ENCODE results near the gene TP53AIP1. TPM values are rescaled to one million over a fixed set of nuclear protein-coding genes. Genes with fewer than 3 reads are reported as not detected.

TP53AIP1 gene
- total RNA-seq (2021), result 2.1 and 2.3 TPM in 2 replicates
- Bru-seq, nascent RNA, result percentile 51 among the genes with signal in this experiment
- BruChase-seq, experiment 1, labeled RNA remaining after a 2-hour chase, result percentile 65 among the genes with signal in this experiment
- BruChase-seq, experiment 2, labeled RNA remaining after a 6-hour chase, result percentile 73 among the genes with signal in this experiment
- long read RNA-seq, partial matches to known transcripts, result 1 of 3 reads
- long read RNA-seq, other reads (novel, unspliced or antisense), result 2 of 3 reads

- intact Hi-C loops (cut with micrococcal nuclease; ENCODE audit: unreplicated experiment), result no loop called here
- BruUV-seq (replicated peaks), result no TSS peak
- no peaks in the 10 kb centered on the region for H3K9me3 ChIP-seq (ENCODE audit: low read depth, low read length, poor library complexity, severe bottlenecking)
- POLR2A ChIA-PET (ENCODE audit: low non-redundant PET), result no interaction called here
- DNase-seq (ENCODE audit: low spot score), result no peak
- H3K27me3 ChIP-seq (replicated peaks; ENCODE audit: insufficient read depth, low read depth, low read length, poor library complexity), result no peaks in the 10 kb centered on the region
- no peak for TF ChIP-seq CTCF (conservative IDR thresholded peaks at IDR 0.05; ENCODE audit: low read depth, low read length)
- TF ChIP-seq EZH2 (IDR thresholded peaks at IDR 0.05; ENCODE audit: borderline replicate concordance, low read depth, low read length, poor library complexity, severe bottlenecking), result no peak
- no peak within 1 kb of the TSS for H3K27ac ChIP-seq (ENCODE audit: low read depth, low read length, poor library complexity, severe bottlenecking)
- no peak within 1 kb of the TSS for H3K4me3 ChIP-seq (ENCODE audit: low read depth, low read length, poor library complexity, severe bottlenecking)
- CTCF ChIA-PET, result interaction anchor here (1.0 kb wide), 1 partner anchor 13 kb away, joined by 16 read pairs; no protein-coding TSS in a partner anchor
- no peaks in the 10 kb centered on the region for H3K4me1 ChIP-seq (ENCODE audit: insufficient read depth, low read length, poor library complexity, severe bottlenecking)
- H3K36me3 ChIP-seq (ENCODE audit: insufficient read depth, low read length, poor library complexity, severe bottlenecking), result no peaks in the 10 kb centered on the region
Observed at GRCh38 chr11:128942817-128943427, at the start of gene TP53AIP1. TSS of gene TP53AIP1 (minus strand) at chr11:128942871. CDS start at chr11:128937818, 5,053 bp downstream.

- TF ChIP-seq CTCF (conservative IDR thresholded peaks at IDR 0.05; ENCODE audit: low read depth, low read length), result no peak
- TF ChIP-seq EZH2 (IDR thresholded peaks at IDR 0.05; ENCODE audit: borderline replicate concordance, low read depth, low read length, poor library complexity, severe bottlenecking), result no peak
- no TSS peak for BruUV-seq (replicated peaks)
- ChIA-PET CTCF (no interaction called here), POLR2A (ENCODE audit: low non-redundant PET) (no interaction called here)
- intact Hi-C loops (cut with micrococcal nuclease; ENCODE audit: unreplicated experiment), result no loop called here
- H3K9me3 ChIP-seq (ENCODE audit: low read depth, low read length, poor library complexity, severe bottlenecking), result no peaks in the 10 kb centered on the region
- no peak for DNase-seq (ENCODE audit: low spot score)
- H3K36me3 ChIP-seq (ENCODE audit: insufficient read depth, low read length, poor library complexity, severe bottlenecking), result peaks cover 4% of the 10 kb centered on the region
- no peak overlapping the region for H3K27ac ChIP-seq (ENCODE audit: low read depth, low read length, poor library complexity, severe bottlenecking)
- no peaks in the 10 kb centered on the region for H3K4me1 ChIP-seq (ENCODE audit: insufficient read depth, low read length, poor library complexity, severe bottlenecking)
- H3K4me3 ChIP-seq (ENCODE audit: low read depth, low read length, poor library complexity, severe bottlenecking), result no peak overlapping the region
- H3K27me3 ChIP-seq (replicated peaks; ENCODE audit: insufficient read depth, low read depth, low read length, poor library complexity), result no peaks in the 10 kb centered on the region
Observed at GRCh38 chr11:128988242-128988970, 45.7 kb upstream of the TP53AIP1 start.

- intact Hi-C loops (cut with micrococcal nuclease; ENCODE audit: unreplicated experiment), result no loop called here
- H3K4me3 ChIP-seq (ENCODE audit: low read depth, low read length, poor library complexity, severe bottlenecking), result no peak overlapping the region
- CTCF ChIA-PET, result no interaction called here
- TF ChIP-seq CTCF (conservative IDR thresholded peaks at IDR 0.05; ENCODE audit: low read depth, low read length) (no peak), EZH2 (IDR thresholded peaks at IDR 0.05; ENCODE audit: borderline replicate concordance, low read depth, low read length, poor library complexity, severe bottlenecking) (no peak)
- no TSS peak for BruUV-seq (replicated peaks)
- H3K9me3 ChIP-seq (ENCODE audit: low read depth, low read length, poor library complexity, severe bottlenecking), result no peaks in the 10 kb centered on the region
- H3K36me3 ChIP-seq (ENCODE audit: insufficient read depth, low read length, poor library complexity, severe bottlenecking), result peaks cover 5% of the 10 kb centered on the region
- POLR2A ChIA-PET (ENCODE audit: low non-redundant PET), result interaction anchor here (0.8 kb wide), 1 partner anchor 606 kb away, joined by 7 read pairs; no protein-coding TSS in a partner anchor
- no peaks in the 10 kb centered on the region for H3K27me3 ChIP-seq (replicated peaks; ENCODE audit: insufficient read depth, low read depth, low read length, poor library complexity)
- no peak for DNase-seq (ENCODE audit: low spot score)
- no peaks in the 10 kb centered on the region for H3K4me1 ChIP-seq (ENCODE audit: insufficient read depth, low read length, poor library complexity, severe bottlenecking)
- no peak overlapping the region for H3K27ac ChIP-seq (ENCODE audit: low read depth, low read length, poor library complexity, severe bottlenecking)
Observed at GRCh38 chr11:128985880-128986279, 43.2 kb upstream of the TP53AIP1 start.

Measured in A673 (cell line).